ENCODE measurements around the gene GTF2E1. TPM values are rescaled to one million over a fixed set of nuclear protein-coding genes. Genes with fewer than 3 reads are reported as not detected.

Gene GTF2E1
- polyA plus RNA-seq, 3 donors, result 14.4 to 19.2 (median 15.4) TPM

Other genes with a start within 250 kb of the GTF2E1 start
- 100 to 1,000 TPM; 170 to 209 (median 205) TPM for gene NDUFB4, start 146.4 kb upstream of the GTF2E1 start, polyA plus RNA-seq (ENCODE audit: insufficient read length in 3 of 3)
- gene HGD, start 60.5 kb upstream of the GTF2E1 start, polyA plus RNA-seq (ENCODE audit: insufficient read length in 3 of 3), result 100 to 1,000 TPM in 2 of 3 donors, 10 to 100 TPM in 1; 73.4 to 104 (median 100) TPM
- gene RABL3, start 228 bp upstream of the GTF2E1 start, polyA plus RNA-seq (ENCODE audit: insufficient read length in 3 of 3), result 10 to 100 TPM; 26.5 to 33.0 (median 28.9) TPM
- under 1 TPM; 0.15 to 0.30 (median 0.20) TPM for gene STXBP5L, start 165.5 kb downstream of the GTF2E1 start, polyA plus RNA-seq (ENCODE audit: insufficient read length in 3 of 3)

Data from renal cortex interstitium (tissue), 3 donors.